IMR-90 (cell line): ENCODE results near the gene STAC. TPM values are rescaled to one million over a fixed set of nuclear protein-coding genes. Genes with fewer than 3 reads are reported as not detected.
A peak's percentile ranks its signal among the peaks of the same experiment; 100 is the strongest.

Experiments used
- ATAC-seq: fragments of 200-7000 bp; cut with Tn5 transposase; 2 replicates; pipeline ENCODE4 v1.9.1; 2020; ENCODE audit warnings: low read depth, mild to moderate bottlenecking, moderate library complexity
- BruUV-seq: library from RNA; stranded (reverse); fragments of 400-500 nt; replicated peaks from 2 replicates; lab custom pipeline; 2021; lab: Mats Ljungman, UMichigan
- CTCF ChIA-PET: fragments of 300-600 bp; formaldehyde crosslinking; extraction: SDS; loops from one replicate; lab custom pipeline; 2021; ENCODE audit warnings: antibody characterized with exemption; lab: Yijun Ruan, JAX
- POLR2A ChIA-PET: fragments of 300-600 bp; sonication (Branson Sonifier 250); formaldehyde crosslinking; loops from one replicate; lab custom pipeline; 2022; ENCODE audit warnings: antibody characterized with exemption; ENCODE audit not compliant: unreplicated experiment; lab: Charles Lee
- DNase-seq: peaks from one replicate; pipeline ENCODE4 v3.0.0; 2013
- H2AFZ ChIP-seq: replicated peaks from 2 replicates; pipeline ENCODE3; 2013; ENCODE audit warnings: low read length, mild to moderate bottlenecking; ENCODE audit not compliant: poor library complexity
- H2AK5ac ChIP-seq: 2 replicates; pipeline ENCODE4 v1.6.1; 2013; ENCODE audit warnings: low read depth, low read length, inconsistent platforms
- H2AK9ac ChIP-seq: replicated peaks from 2 replicates; pipeline ENCODE3; 2013; ENCODE audit warnings: mild to moderate bottlenecking, low read depth, low read length, moderate library complexity; ENCODE audit not compliant: poor library complexity
- H2BK120ac ChIP-seq: 2 replicates; pipeline ENCODE4 v1.6.1; 2013; ENCODE audit warnings: low read depth, low read length, inconsistent platforms
- H2BK15ac ChIP-seq: 3 replicates; pipeline ENCODE4 v1.6.1; 2013; ENCODE audit warnings: low read depth, low read length, inconsistent platforms
- H2BK20ac ChIP-seq: 2 replicates; pipeline ENCODE4 v1.6.1; 2013; ENCODE audit warnings: low read depth, mild to moderate bottlenecking, inconsistent platforms, low read length, moderate library complexity
- H2BK5ac ChIP-seq: 2 replicates; pipeline ENCODE4 v1.6.1; 2013; ENCODE audit warnings: mild to moderate bottlenecking, low read depth, low read length, inconsistent platforms; ENCODE audit not compliant: poor library complexity, severe bottlenecking
- H3K14ac ChIP-seq: replicated peaks from 2 replicates; pipeline ENCODE4 v1.6.1; 2013; ENCODE audit warnings: low read depth, low read length, inconsistent platforms
- H3K18ac ChIP-seq: 2 replicates; pipeline ENCODE4 v1.6.1; 2013; ENCODE audit warnings: low read depth, low read length, control low read depth
- H3K23ac ChIP-seq: 2 replicates; pipeline ENCODE4 v1.6.1; 2013; ENCODE audit warnings: low read depth, low read length, inconsistent platforms
- H3K27ac ChIP-seq: 2 replicates; pipeline ENCODE4 v1.5.1; 2013; ENCODE audit warnings: mild to moderate bottlenecking, control low read depth, low read length; ENCODE audit not compliant: insufficient read depth
- H3K27me3 ChIP-seq: 2 replicates; pipeline ENCODE4 v1.6.1; 2013; ENCODE audit warnings: low read length; ENCODE audit not compliant: control insufficient read depth, insufficient read depth
- H3K36me3 ChIP-seq: 2 replicates; pipeline ENCODE4 v1.6.1; 2013; ENCODE audit warnings: low read length, mixed read lengths; ENCODE audit not compliant: control insufficient read depth, insufficient read depth
- H3K4ac ChIP-seq: 2 replicates; pipeline ENCODE4 v1.6.1; 2013; ENCODE audit warnings: low read depth, low read length, inconsistent platforms
- H3K4me1 ChIP-seq: 2 replicates; pipeline ENCODE4 v1.6.1; 2013; ENCODE audit warnings: low read length, mixed read lengths; ENCODE audit not compliant: control insufficient read depth, insufficient read depth
- H3K4me2 ChIP-seq: 2 replicates; pipeline ENCODE4 v1.6.1; 2013; ENCODE audit warnings: low read depth, mild to moderate bottlenecking, control low read depth, low read length, moderate library complexity
- H3K4me3 ChIP-seq: 2 replicates; pipeline ENCODE4 v1.5.1; 2013; ENCODE audit warnings: low read depth, mild to moderate bottlenecking, control low read depth, low read length, moderate library complexity; ENCODE audit not compliant: insufficient read depth
- H3K56ac ChIP-seq: 2 replicates; pipeline ENCODE4 v1.6.1; 2013; ENCODE audit warnings: low read length, inconsistent platforms; ENCODE audit not compliant: insufficient read depth; ENCODE audit errors: extremely low read depth
- H3K79me1 ChIP-seq, 2 experiments: 2 replicates each; pipeline ENCODE4 v1.6.1; 2013; ENCODE audit warnings: low read length in 2 of 2, inconsistent platforms in 1 of 2, low read depth in 1 of 2
- H3K9ac ChIP-seq: 2 replicates; pipeline ENCODE4 v1.6.1; 2013; ENCODE audit warnings: low read depth, low read length, control low read depth
- H3K9me1 ChIP-seq: 2 replicates; pipeline ENCODE4 v1.6.1; 2013; ENCODE audit warnings: low read length, inconsistent platforms; ENCODE audit not compliant: insufficient read depth
- H3K9me3 ChIP-seq: 2 replicates; pipeline ENCODE4 v1.6.1; 2013; ENCODE audit warnings: low read length; ENCODE audit not compliant: control insufficient read depth, insufficient read depth
- H4K20me1 ChIP-seq: 2 replicates; pipeline ENCODE4 v1.6.1; 2013; ENCODE audit warnings: low read length, inconsistent platforms; ENCODE audit not compliant: insufficient read depth
- H4K5ac ChIP-seq: 2 replicates; pipeline ENCODE4 v1.6.1; 2013; ENCODE audit warnings: mild to moderate bottlenecking, low read depth, low read length, control low read depth
- H4K8ac ChIP-seq, 2 experiments: 2 replicates each; pipeline ENCODE4 v1.6.1; 2013; ENCODE audit warnings: low read depth in 2 of 2, low read length in 2 of 2, control low read depth in 1 of 2, inconsistent platforms in 1 of 2
- H4K91ac ChIP-seq: 2 replicates; pipeline ENCODE4 v1.6.1; 2013; ENCODE audit warnings: low read depth, low read length, inconsistent platforms; ENCODE audit not compliant: insufficient read depth
- BHLHE40 ChIP-seq: fragments of 150-350 bp; IDR thresholded peaks from 2 replicates; pipeline ENCODE4 v1.6.1; 2016; ENCODE audit warnings: mild to moderate bottlenecking, low read depth, low read length
- CEBPB ChIP-seq: IDR thresholded peaks from 2 replicates; pipeline ENCODE4 v1.6.1; 2012; ENCODE audit warnings: low read depth, low read length, improper control_type of control experiment
- CHD1 ChIP-seq: IDR thresholded peaks from 2 replicates; pipeline ENCODE4 v1.6.1; 2012; ENCODE audit warnings: low read depth, low read length, improper control_type of control experiment
- CTCF ChIP-seq: conservative IDR thresholded peaks from 2 replicates; pipeline ENCODE4 v1.5.1; 2012; ENCODE audit warnings: mild to moderate bottlenecking, low read depth, low read length, improper control_type of control experiment
- FOS ChIP-seq: fragments of 150-350 bp; IDR thresholded peaks from 2 replicates; pipeline ENCODE4 v1.6.1; 2016; ENCODE audit warnings: low read depth, low read length
- MAFK ChIP-seq: IDR thresholded peaks from 2 replicates; pipeline ENCODE4 v1.6.1; 2012; ENCODE audit warnings: low read depth, low read length, improper control_type of control experiment
- MAZ ChIP-seq: IDR thresholded peaks from 2 replicates; pipeline ENCODE4 v1.6.1; 2012; ENCODE audit warnings: low read depth, mild to moderate bottlenecking, low read length, improper control_type of control experiment, moderate library complexity, borderline replicate concordance
- MXI1 ChIP-seq: IDR thresholded peaks from 2 replicates; pipeline ENCODE4 v1.6.1; 2012; ENCODE audit warnings: low read depth, mild to moderate bottlenecking, low read length, moderate library complexity, borderline replicate concordance
- NFE2L2 ChIP-seq: fragments of 150-350 bp; IDR thresholded peaks from 2 replicates; pipeline ENCODE4 v1.6.1; 2016; ENCODE audit warnings: low read depth, mild to moderate bottlenecking, low read length
- POLR2A ChIP-seq: IDR thresholded peaks from 2 replicates; pipeline ENCODE4 v1.6.1; 2012; ENCODE audit warnings: mild to moderate bottlenecking, low read depth, low read length
- RAD21 ChIP-seq: IDR thresholded peaks from 2 replicates; pipeline ENCODE4 v1.6.1; 2012; ENCODE audit warnings: low read length, improper control_type of control experiment
- RCOR1 ChIP-seq: IDR thresholded peaks from 2 replicates; pipeline ENCODE4 v1.6.1; 2012; ENCODE audit warnings: mild to moderate bottlenecking, low read length, improper control_type of control experiment; ENCODE audit not compliant: insufficient replicate concordance
- RFX5 ChIP-seq: IDR thresholded peaks from 2 replicates; pipeline ENCODE4 v1.8.0; 2012; ENCODE audit warnings: low read depth, mild to moderate bottlenecking, low read length, moderate library complexity
- SMC3 ChIP-seq: fragments of 150-350 bp; IDR thresholded peaks from 2 replicates; pipeline ENCODE4 v1.6.1; 2016; ENCODE audit warnings: low read depth, mild to moderate bottlenecking, antibody characterized with exemption, low read length, moderate library complexity
- USF2 ChIP-seq: fragments of 150-350 bp; IDR thresholded peaks from 2 replicates; pipeline ENCODE4 v1.6.1; 2017; ENCODE audit warnings: mild to moderate bottlenecking, antibody characterized with exemption, low read length, low read depth
- WGBS, 2 experiments: methylation state at CpG; one replicate each; pipeline versions ENCODE4 v1.1.5 to v1.1.7; 2013; ENCODE audit warnings: missing lambda C conversion rate in 2 of 2; ENCODE audit not compliant: insufficient read length in 1 of 2; ENCODE audit errors: extremely low coverage in 2 of 2; 5-methylcytosine and 5-hydroxymethylcytosine counted together
- dilution Hi-C: fragments of 300-500 bp; cut with HindIII; formaldehyde crosslinking; loops from one replicate; pipeline ENCODE4 v1.14.3; 2018; ENCODE audit warnings: low sequenced_read_pairs; ENCODE audit not compliant: unreplicated experiment
- in situ Hi-C: fragments of 300-500 bp; cut with MboI; formaldehyde crosslinking; loops from 3 replicates; pipeline ENCODE4 v1.14.3; 2019; ENCODE audit warnings: low sequenced_read_pairs, inconsistent platforms, mixed read lengths
- intact Hi-C: fragments of 100-400 bp; cut with micrococcal nuclease; formaldehyde crosslinking; loops from 2 replicates; pipeline ENCODE4 v1.10.0; 2022
- polyA plus RNA-seq, 3 experiments: library from polyadenylated mRNA; depleted of rRNA; stranded (reverse); fragments of >200 nt; gene quantifications; 2 replicates each; pipeline ENCODE4 v1.2.3, GENCODE V29; 2012; ENCODE audit warnings: low replicate concordance in 1 of 3
- total RNA-seq: library from RNA; depleted of rRNA; stranded (reverse); fragments of >200 nt; gene quantifications from 2 replicates; pipeline ENCODE4 v1.2.3, GENCODE V29; 2012
- TF ChIP-seq, protein P1 (sequence below): fragments of 150-350 bp; IDR thresholded peaks from 2 replicates; pipeline ENCODE4 v1.6.1; 2016; ENCODE audit warnings: low read depth, mild to moderate bottlenecking, low read length, moderate library complexity, borderline replicate concordance

The STAC gene
- total and polyA plus RNA-seq, 2 of the 4 experiments (the other 2 are of a cell fraction): 0.19 to 0.36 TPM

- Histone ChIP-seq H2BK15ac (no peak overlapping the region), H4K8ac (no peak overlapping the region), H3K4me3 (no peak overlapping the region), H3K9ac (no peak overlapping the region), H3K18ac (no peak overlapping the region), H3K56ac (no peak overlapping the region), H3K27me3 (no peaks in the 10 kb centered on the region), H2BK20ac (no peak overlapping the region), H3K23ac (no peak overlapping the region), H3K36me3 (no peaks in the 10 kb centered on the region), H2AFZ (no peak overlapping the region), H3K9me1 (no peaks in the 10 kb centered on the region), H3K4me1 (no peaks in the 10 kb centered on the region), H3K79me1 (no peaks in the 10 kb centered on the region), H3K4me2 (no peak overlapping the region), H2AK5ac (no peak overlapping the region), H2AK9ac (no peak overlapping the region), H4K91ac (no peak overlapping the region), H3K9me3 (no peaks in the 10 kb centered on the region), H2BK120ac (no peak overlapping the region), H2BK5ac (no peak overlapping the region), H3K4ac (no peak overlapping the region), H4K20me1 (no peaks in the 10 kb centered on the region), H3K27ac (no peak overlapping the region), H4K5ac (no peak overlapping the region), H3K14ac (no peak overlapping the region)
- ATAC-seq (no peak), DNase-seq (peak; percentile 2)
- in situ Hi-C loops (no loop called here), intact Hi-C loops (no loop called here), dilution Hi-C loops (no loop called here)
- no peak for TF ChIP-seq CEBPB
- no peak for TF ChIP-seq RCOR1
- no peak for TF ChIP-seq MAFK
- no peak for TF ChIP-seq NFE2L2
- TF ChIP-seq BHLHE40: no peak
- no peak for TF ChIP-seq MXI1
- TF ChIP-seq RFX5: no peak
- no peak for TF ChIP-seq MAZ
- no peak for TF ChIP-seq POLR2A
- TF ChIP-seq CHD1: no peak
- no peak for TF ChIP-seq USF2
- TF ChIP-seq SMC3: no peak
- TF ChIP-seq RAD21: no peak
- TF ChIP-seq, protein P1, sequence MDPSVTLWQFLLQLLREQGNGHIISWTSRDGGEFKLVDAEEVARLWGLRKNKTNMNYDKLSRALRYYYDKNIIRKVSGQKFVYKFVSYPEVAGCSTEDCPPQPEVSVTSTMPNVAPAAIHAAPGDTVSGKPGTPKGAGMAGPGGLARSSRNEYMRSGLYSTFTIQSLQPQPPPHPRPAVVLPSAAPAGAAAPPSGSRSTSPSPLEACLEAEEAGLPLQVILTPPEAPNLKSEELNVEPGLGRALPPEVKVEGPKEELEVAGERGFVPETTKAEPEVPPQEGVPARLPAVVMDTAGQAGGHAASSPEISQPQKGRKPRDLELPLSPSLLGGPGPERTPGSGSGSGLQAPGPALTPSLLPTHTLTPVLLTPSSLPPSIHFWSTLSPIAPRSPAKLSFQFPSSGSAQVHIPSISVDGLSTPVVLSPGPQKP: no peak
- no peak for TF ChIP-seq FOS
- no peak for TF ChIP-seq CTCF
- ChIA-PET POLR2A (no interaction called here), CTCF (no interaction called here)
- WGBS, 2 experiments: 100% methylated on average over 1 of the region's 1 CpG; no CpG with 5 or more reads in 1 of the 2 experiments
- no TSS peak for BruUV-seq
Observed at GRCh38 chr3:36514171-36514570, 133.9 kb downstream of the STAC start.
